ENCODE measurements around the gene IL1R2. TPM values are rescaled to one million over a fixed set of nuclear protein-coding genes. Genes with fewer than 3 reads are reported as not detected.

The IL1R2 gene
- total RNA-seq, 1 experiment from 2014 or later, result not detected

DNA sequence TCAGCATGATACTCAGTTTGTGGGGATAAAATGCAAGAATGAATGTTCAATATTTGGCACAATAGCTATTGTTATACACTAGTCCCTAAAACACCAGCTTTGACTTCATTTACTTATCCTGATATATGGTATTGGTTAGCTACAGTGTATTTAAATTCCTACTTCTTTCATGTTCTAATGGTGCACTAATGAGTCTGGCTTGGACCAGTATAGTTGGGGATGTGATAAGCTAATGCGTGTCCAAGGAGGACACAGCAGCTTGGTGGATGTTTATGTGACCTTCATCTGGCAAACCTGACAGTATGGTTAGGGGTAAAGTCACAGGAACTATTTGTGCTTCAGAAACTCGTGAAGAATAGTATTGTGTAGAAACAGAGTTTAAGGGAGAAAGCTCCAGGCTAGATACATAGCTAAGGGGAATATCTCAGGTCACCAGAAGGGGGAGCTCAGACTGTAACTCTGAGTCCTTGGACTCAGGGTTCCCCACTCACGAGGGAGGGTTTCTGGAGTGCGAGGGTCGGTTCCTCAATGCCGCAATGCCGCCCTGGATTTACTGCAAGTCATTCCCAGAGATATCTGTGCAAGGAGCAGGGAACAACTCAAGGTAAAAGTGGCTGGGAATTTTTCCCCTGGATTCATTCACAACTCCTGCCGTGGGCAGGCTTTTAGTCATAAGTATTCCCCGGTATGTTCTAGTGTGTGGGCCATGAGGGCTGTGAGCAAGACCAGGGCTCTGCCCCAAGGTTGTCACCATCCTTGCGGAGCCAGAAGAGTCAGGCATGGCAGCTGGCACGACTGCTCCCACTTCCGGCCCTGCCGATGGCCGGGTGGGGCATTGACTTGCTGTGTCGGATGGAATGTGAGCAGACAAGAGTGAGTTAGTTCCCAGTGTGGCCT lies 14.5 kb downstream of the IL1R2 start:
- CTCF ChIA-PET, result interaction anchor here (1.2 to 1.4 kb wide), 2 partner anchors 234 to 437 kb away, joined by 3 to 28 read pairs; no protein-coding TSS in a partner anchor
- H3K36me3 ChIP-seq (ENCODE audit: insufficient read depth, low read length, poor library complexity, severe bottlenecking), result no peaks in the 10 kb centered on the region
- intact Hi-C loops (cut with micrococcal nuclease; ENCODE audit: unreplicated experiment), result loop anchor here (10.0 kb wide), 1 partner anchor 591 kb away; no protein-coding TSS in a partner anchor
- H3K4me1 ChIP-seq (ENCODE audit: insufficient read depth, low read length, poor library complexity, severe bottlenecking), result no peaks in the 10 kb centered on the region
- POLR2A ChIA-PET (ENCODE audit: low non-redundant PET), result no interaction called here
- no TSS peak for BruUV-seq (replicated peaks)
- no peaks in the 10 kb centered on the region for H3K9me3 ChIP-seq (ENCODE audit: low read depth, low read length, poor library complexity, severe bottlenecking)
- H3K27ac ChIP-seq (ENCODE audit: low read depth, low read length, poor library complexity, severe bottlenecking), result no peak overlapping the region
- DNase-seq (ENCODE audit: low spot score), result peak; percentile 62
- no peaks in the 10 kb centered on the region for H3K27me3 ChIP-seq (replicated peaks; ENCODE audit: insufficient read depth, low read depth, low read length, poor library complexity)
- no peak for TF ChIP-seq EZH2 (IDR thresholded peaks at IDR 0.05; ENCODE audit: borderline replicate concordance, low read depth, low read length, poor library complexity, severe bottlenecking)
- TF ChIP-seq, protein P1, sequence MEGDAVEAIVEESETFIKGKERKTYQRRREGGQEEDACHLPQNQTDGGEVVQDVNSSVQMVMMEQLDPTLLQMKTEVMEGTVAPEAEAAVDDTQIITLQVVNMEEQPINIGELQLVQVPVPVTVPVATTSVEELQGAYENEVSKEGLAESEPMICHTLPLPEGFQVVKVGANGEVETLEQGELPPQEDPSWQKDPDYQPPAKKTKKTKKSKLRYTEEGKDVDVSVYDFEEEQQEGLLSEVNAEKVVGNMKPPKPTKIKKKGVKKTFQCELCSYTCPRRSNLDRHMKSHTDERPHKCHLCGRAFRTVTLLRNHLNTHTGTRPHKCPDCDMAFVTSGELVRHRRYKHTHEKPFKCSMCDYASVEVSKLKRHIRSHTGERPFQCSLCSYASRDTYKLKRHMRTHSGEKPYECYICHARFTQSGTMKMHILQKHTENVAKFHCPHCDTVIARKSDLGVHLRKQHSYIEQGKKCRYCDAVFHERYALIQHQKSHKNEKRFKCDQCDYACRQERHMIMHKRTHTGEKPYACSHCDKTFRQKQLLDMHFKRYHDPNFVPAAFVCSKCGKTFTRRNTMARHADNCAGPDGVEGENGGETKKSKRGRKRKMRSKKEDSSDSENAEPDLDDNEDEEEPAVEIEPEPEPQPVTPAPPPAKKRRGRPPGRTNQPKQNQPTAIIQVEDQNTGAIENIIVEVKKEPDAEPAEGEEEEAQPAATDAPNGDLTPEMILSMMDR (conservative IDR thresholded peaks at IDR 0.05; ENCODE audit: low read depth, low read length), result peak; percentile 74
- H3K4me3 ChIP-seq (ENCODE audit: low read depth, low read length, poor library complexity, severe bottlenecking), result no peak overlapping the region

DNA sequence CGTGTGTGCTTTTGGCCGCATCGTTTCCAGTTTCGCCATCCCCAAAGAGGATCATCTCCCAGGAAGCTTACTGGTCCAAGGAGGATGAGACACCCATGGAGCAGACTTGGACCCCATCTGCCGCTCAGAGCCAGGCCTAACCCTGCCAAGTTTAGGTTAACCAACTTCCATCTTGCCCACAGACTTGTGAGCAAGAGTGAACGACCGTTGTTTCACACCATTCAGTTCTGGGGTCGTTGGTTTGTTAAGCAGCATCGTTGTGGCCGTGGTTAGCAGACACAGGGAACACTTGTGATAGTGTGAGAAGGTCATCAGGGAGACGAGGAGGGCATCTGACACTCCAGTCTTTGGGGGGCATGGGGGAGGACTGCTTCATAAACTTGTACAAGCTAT lies 15.1 kb downstream of the IL1R2 start:
- TF ChIP-seq EZH2 (IDR thresholded peaks at IDR 0.05; ENCODE audit: borderline replicate concordance, low read depth, low read length, poor library complexity, severe bottlenecking), result no peak
- TF ChIP-seq, protein P1 (conservative IDR thresholded peaks at IDR 0.05; ENCODE audit: low read depth, low read length), result no peak
- H3K27ac ChIP-seq (ENCODE audit: low read depth, low read length, poor library complexity, severe bottlenecking), result no peak overlapping the region
- POLR2A ChIA-PET (ENCODE audit: low non-redundant PET), result no interaction called here
- no peaks in the 10 kb centered on the region for H3K4me1 ChIP-seq (ENCODE audit: insufficient read depth, low read length, poor library complexity, severe bottlenecking)
- CTCF ChIA-PET, result interaction anchor here (1.2 to 1.4 kb wide), 2 partner anchors 234 to 437 kb away, joined by 3 to 28 read pairs; no protein-coding TSS in a partner anchor
- H3K9me3 ChIP-seq (ENCODE audit: low read depth, low read length, poor library complexity, severe bottlenecking), result no peaks in the 10 kb centered on the region
- no peaks in the 10 kb centered on the region for H3K36me3 ChIP-seq (ENCODE audit: insufficient read depth, low read length, poor library complexity, severe bottlenecking)
- no peak for DNase-seq (ENCODE audit: low spot score)
- intact Hi-C loops (cut with micrococcal nuclease; ENCODE audit: unreplicated experiment), result loop anchor here (10.0 kb wide), 1 partner anchor 592 kb away; no protein-coding TSS in a partner anchor
- no peak overlapping the region for H3K4me3 ChIP-seq (ENCODE audit: low read depth, low read length, poor library complexity, severe bottlenecking)
- H3K27me3 ChIP-seq (replicated peaks; ENCODE audit: insufficient read depth, low read depth, low read length, poor library complexity), result no peaks in the 10 kb centered on the region
- BruUV-seq (replicated peaks), result no TSS peak

DNA sequence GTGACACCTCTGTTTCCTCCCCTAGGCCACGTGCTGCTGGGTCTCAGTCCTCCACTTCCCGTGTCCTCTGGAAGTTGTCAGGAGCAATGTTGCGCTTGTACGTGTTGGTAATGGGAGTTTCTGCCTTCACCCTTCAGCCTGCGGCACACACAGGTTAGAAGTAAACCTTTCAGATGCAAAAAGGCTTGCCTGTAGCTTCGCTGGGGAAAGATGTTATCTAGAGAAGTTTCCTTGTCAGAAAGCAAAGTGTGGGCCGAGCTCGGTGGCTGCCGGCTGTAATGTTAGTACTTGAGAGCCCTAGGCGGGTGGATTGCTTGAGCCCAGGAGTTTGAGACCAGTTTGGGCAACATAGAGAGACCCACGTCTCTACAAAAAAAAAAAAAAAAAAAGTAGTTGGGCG lies 16.7 kb downstream of the IL1R2 start:
- no peaks in the 10 kb centered on the region for H3K4me1 ChIP-seq (ENCODE audit: insufficient read depth, low read length, poor library complexity, severe bottlenecking)
- DNase-seq (ENCODE audit: low spot score), result no peak
- no peaks in the 10 kb centered on the region for H3K9me3 ChIP-seq (ENCODE audit: low read depth, low read length, poor library complexity, severe bottlenecking)
- no peak overlapping the region for H3K27ac ChIP-seq (ENCODE audit: low read depth, low read length, poor library complexity, severe bottlenecking)
- no peaks in the 10 kb centered on the region for H3K36me3 ChIP-seq (ENCODE audit: insufficient read depth, low read length, poor library complexity, severe bottlenecking)
- intact Hi-C loops (cut with micrococcal nuclease; ENCODE audit: unreplicated experiment), result loop anchor here (10.0 kb wide), 1 partner anchor 594 kb away; no protein-coding TSS in a partner anchor
- no TSS peak for BruUV-seq (replicated peaks)
- CTCF ChIA-PET, result no interaction called here
- TF ChIP-seq EZH2 (IDR thresholded peaks at IDR 0.05; ENCODE audit: borderline replicate concordance, low read depth, low read length, poor library complexity, severe bottlenecking), result no peak
- POLR2A ChIA-PET (ENCODE audit: low non-redundant PET), result no interaction called here
- H3K27me3 ChIP-seq (replicated peaks; ENCODE audit: insufficient read depth, low read depth, low read length, poor library complexity), result no peaks in the 10 kb centered on the region
- no peak overlapping the region for H3K4me3 ChIP-seq (ENCODE audit: low read depth, low read length, poor library complexity, severe bottlenecking)

All from A673 (cell line).